ENCODE results near the gene EEIG2.
"Not testable (repeated sequence)": the region's sequence is repeated elsewhere in the genome, so short reads cannot be mapped to it uniquely, and the experiment has no call there.

Gene EEIG2

GRCh38 chr1:108559215-108560186 lies at the start of gene EEIG2:
Gene EEIG2 (plus strand): TSS chr1:108560100. CDS start chr1:108560429, 329 bp downstream.
- DNase-seq (ENCODE audit: low read depth) = peak; percentile 78

- no peak for DNase-seq (ENCODE audit: low read depth)
Observed at GRCh38 chr1:108511764-108512163, 48.1 kb upstream of the EEIG2 start.

- peak; percentile 15 for DNase-seq (ENCODE audit: low read depth)
Observed at GRCh38 chr1:108512239-108513043, 47.5 kb upstream of the EEIG2 start.

- DNase-seq (ENCODE audit: low read depth) = no peak
Observed at GRCh38 chr1:108513044-108513415, 46.9 kb upstream of the EEIG2 start.

- DNase-seq (ENCODE audit: low read depth) = not testable (repeated sequence)
Observed at GRCh38 chr1:108513914-108514313, 46.0 kb upstream of the EEIG2 start.

GRCh38 chr1:108517301-108517897 lies 42.5 kb upstream of the EEIG2 start:
- DNase-seq (ENCODE audit: low read depth) = not testable (repeated sequence)

- no peak for DNase-seq (ENCODE audit: low read depth)
Observed at GRCh38 chr1:108521990-108522393, 37.9 kb upstream of the EEIG2 start.

- DNase-seq (ENCODE audit: low read depth) = no peak
Observed at GRCh38 chr1:108523829-108524228, 36.1 kb upstream of the EEIG2 start.

- no peak for DNase-seq (ENCODE audit: low read depth)
Observed at GRCh38 chr1:108524676-108525075, 35.2 kb upstream of the EEIG2 start.

GRCh38 chr1:108527135-108527534 lies 32.8 kb upstream of the EEIG2 start:
- DNase-seq (ENCODE audit: low read depth) = no peak

GRCh38 chr1:108527837-108528236 lies 32.1 kb upstream of the EEIG2 start:
- DNase-seq (ENCODE audit: low read depth) = no peak

GRCh38 chr1:108531444-108531843 lies 28.5 kb upstream of the EEIG2 start:
- DNase-seq (ENCODE audit: low read depth) = no peak

- DNase-seq (ENCODE audit: low read depth) = no peak
Observed at GRCh38 chr1:108532730-108533129, 27.2 kb upstream of the EEIG2 start.

- DNase-seq (ENCODE audit: low read depth) = no peak
Observed at GRCh38 chr1:108533351-108534083, 26.4 kb upstream of the EEIG2 start.

- DNase-seq (ENCODE audit: low read depth) = no peak
Observed at GRCh38 chr1:108534759-108535158, 25.1 kb upstream of the EEIG2 start.

- DNase-seq (ENCODE audit: low read depth) = not testable (repeated sequence)
Observed at GRCh38 chr1:108535315-108535897, 24.5 kb upstream of the EEIG2 start.

GRCh38 chr1:108536021-108536420 lies 23.9 kb upstream of the EEIG2 start:
- DNase-seq (ENCODE audit: low read depth) = not testable (repeated sequence)

- DNase-seq (ENCODE audit: low read depth) = not testable (repeated sequence)
Observed at GRCh38 chr1:108536791-108537190, 23.1 kb upstream of the EEIG2 start.

- no peak for DNase-seq (ENCODE audit: low read depth)
Observed at GRCh38 chr1:108537976-108538375, 21.9 kb upstream of the EEIG2 start.

- no peak for DNase-seq (ENCODE audit: low read depth)
Observed at GRCh38 chr1:108540977-108541376, 18.9 kb upstream of the EEIG2 start.

GRCh38 chr1:108541861-108542260 lies 18.0 kb upstream of the EEIG2 start:
- DNase-seq (ENCODE audit: low read depth) = no peak

All from fibroblast of gingiva (primary cell).